Astrocyte (in vitro differentiated cells and primary cell): Measurements from ENCODE around the gene FGF1.

Source experiments
- CTCF ChIP-seq: IDR thresholded peaks from 2 replicates; pipeline ENCODE4 v1.5.1; 2011; ENCODE audit warnings: low read depth, mild to moderate bottlenecking, inconsistent platforms, low read length, moderate library complexity; ENCODE audit not compliant: insufficient read depth
- EZH2 ChIP-seq: IDR thresholded peaks from 2 replicates; pipeline ENCODE4 v1.6.1; 2012; ENCODE audit warnings: mild to moderate bottlenecking, low read length, inconsistent platforms; ENCODE audit not compliant: insufficient read depth

GRCh38 chr5:142684508-142685041 is 1.3 kb downstream of the FGF1 start:
- TF ChIP-seq EZH2 = no peak
- no peak for TF ChIP-seq CTCF
